WTC11 (cell line): ENCODE measurements around the gene CRYGN. TPM values are rescaled to one million over a fixed set of nuclear protein-coding genes. Genes with fewer than 3 reads are reported as not detected.

Experiments used
- ATAC-seq: fragments of 200-7000 bp; cut with Tn5 transposase; 2 replicates; pipeline ENCODE4 v1.10.0; 2021; ENCODE audit warnings: mild to moderate bottlenecking, moderate library complexity
- CTCF ChIA-PET: fragments of 300-600 bp; sonication (Branson Sonifier 250); formaldehyde crosslinking; loops from one replicate; lab custom pipeline; 2021; ENCODE audit warnings: antibody characterized with exemption; lab: Charles Lee
- POLR2A ChIA-PET: fragments of 350-600 bp; sonication (Branson Sonifier 250); formaldehyde crosslinking; loops from one replicate; lab custom pipeline; 2021; ENCODE audit warnings: antibody characterized with exemption; lab: Charles Lee
- DNase-seq: peaks from one replicate; pipeline ENCODE4 v3.0.0; 2021; ENCODE audit warnings: low spot score
- H3K27ac Mint-ChIP-seq: 2 replicates; pipeline ENCODE4 v1.8.0; 2021; ENCODE audit warnings: mixed read lengths
- H3K27me3 Mint-ChIP-seq: 2 replicates; pipeline ENCODE4 v1.8.0; 2021; ENCODE audit warnings: low read depth, mild to moderate bottlenecking, moderate library complexity, mixed read lengths
- H3K36me3 Mint-ChIP-seq: 2 replicates; pipeline ENCODE4 v1.8.0; 2021; ENCODE audit warnings: mixed read lengths
- H3K4me1 Mint-ChIP-seq: 2 replicates; pipeline ENCODE4 v1.8.0; 2022; ENCODE audit warnings: mixed read lengths
- H3K4me3 Mint-ChIP-seq: 2 replicates; pipeline ENCODE4 v1.8.0; 2021; ENCODE audit warnings: mild to moderate bottlenecking, moderate library complexity, mixed read lengths
- H3K9me3 Mint-ChIP-seq: 2 replicates; pipeline ENCODE4 v1.8.0; 2021; ENCODE audit warnings: mixed read lengths
- ESRRA ChIP-seq: sonication (generic); formaldehyde crosslinking; IDR thresholded peaks from 2 replicates; pipeline ENCODE4 v1.8.1; 2022; ENCODE audit warnings: mild to moderate bottlenecking, missing genetic modification reagents, borderline replicate concordance
- NFE2L1 ChIP-seq: sonication (generic); formaldehyde crosslinking; IDR thresholded peaks from 2 replicates; pipeline ENCODE4 v1.8.1; 2023; ENCODE audit warnings: missing genetic modification reagents
- NR3C1 ChIP-seq: sonication (generic); formaldehyde crosslinking; conservative IDR thresholded peaks from 2 replicates; pipeline ENCODE4 v1.8.1; 2023; ENCODE audit warnings: low read depth, mild to moderate bottlenecking, missing genetic modification reagents
- OVOL2 ChIP-seq: fragments of 250-450 bp; sonication (Bioruptor Pico); IDR thresholded peaks from 2 replicates; pipeline ENCODE4 v1.9.0; 2021; ENCODE audit warnings: mild to moderate bottlenecking, borderline replicate concordance
- RELA ChIP-seq: sonication (generic); formaldehyde crosslinking; IDR thresholded peaks from 2 replicates; pipeline ENCODE4 v1.8.1; 2022; ENCODE audit warnings: missing genetic modification reagents, mild to moderate bottlenecking, borderline replicate concordance
- RORB ChIP-seq: fragments of 250-450 bp; sonication (Bioruptor Pico); IDR thresholded peaks from 2 replicates; pipeline ENCODE4 v1.9.0; 2021; ENCODE audit warnings: mild to moderate bottlenecking
- SMAD3 ChIP-seq: sonication (generic); formaldehyde crosslinking; IDR thresholded peaks from 2 replicates; pipeline ENCODE4 v1.8.0; 2022; ENCODE audit warnings: missing genetic modification reagents, mild to moderate bottlenecking, borderline replicate concordance
- TEAD4 ChIP-seq: sonication (generic); formaldehyde crosslinking; IDR thresholded peaks from 2 replicates; pipeline ENCODE4 v1.8.0; 2022; ENCODE audit warnings: mild to moderate bottlenecking, missing genetic modification reagents
- ZNF416 ChIP-seq: fragments of 250-450 bp; sonication (Bioruptor Pico); IDR thresholded peaks from 2 replicates; pipeline ENCODE4 v1.9.0; 2021; ENCODE audit warnings: mild to moderate bottlenecking, inconsistent platforms
- ZNF671 ChIP-seq: fragments of 250-450 bp; sonication (Bioruptor Pico); IDR thresholded peaks from 2 replicates; pipeline ENCODE4 v1.8.0; 2021; ENCODE audit warnings: mild to moderate bottlenecking
- total RNA-seq: library from RNA; stranded (reverse); gene quantifications from 3 replicates; pipeline ENCODE4 v1.2.3, GENCODE V29; 2021
- TF ChIP-seq, protein P1 (sequence below): sonication (generic); formaldehyde crosslinking; IDR thresholded peaks from 2 replicates; pipeline ENCODE4 v1.8.0; 2022; ENCODE audit warnings: mild to moderate bottlenecking, missing genetic modification reagents
- TF ChIP-seq, protein P2 (sequence below): fragments of 250-450 bp; sonication (Bioruptor Pico); conservative IDR thresholded peaks from 2 replicates; pipeline ENCODE4 v1.9.0; 2021; ENCODE audit warnings: mild to moderate bottlenecking
- TF ChIP-seq, protein P3 (sequence below): fragments of 200-600 bp; IDR thresholded peaks from 2 replicates; pipeline ENCODE4 v1.8.0; 2022; ENCODE audit warnings: antibody characterized with exemption
- TF ChIP-seq, protein P4 (sequence below): sonication (generic); formaldehyde crosslinking; IDR thresholded peaks from 2 replicates; pipeline ENCODE4 v1.8.1; 2022; ENCODE audit warnings: missing genetic modification reagents, borderline replicate concordance
- TF ChIP-seq, protein P5 (sequence below): sonication (generic); formaldehyde crosslinking; conservative IDR thresholded peaks from 2 replicates; pipeline ENCODE4 v1.8.1; 2022; ENCODE audit warnings: mild to moderate bottlenecking, missing genetic modification reagents
- TF ChIP-seq, protein P6 (sequence below): sonication (generic); formaldehyde crosslinking; IDR thresholded peaks from 2 replicates; pipeline ENCODE4 v1.8.0; 2022; ENCODE audit warnings: mild to moderate bottlenecking, missing genetic modification reagents
- TF ChIP-seq, protein P7 (sequence below): sonication (generic); formaldehyde crosslinking; IDR thresholded peaks from 2 replicates; pipeline ENCODE4 v1.8.1; 2022; ENCODE audit warnings: mild to moderate bottlenecking, moderate library complexity, missing genetic modification reagents
- TF ChIP-seq, protein P8 (sequence below): sonication (generic); formaldehyde crosslinking; IDR thresholded peaks from 2 replicates; pipeline ENCODE4 v1.8.0; 2022; ENCODE audit warnings: missing genetic modification reagents

CRYGN gene
- total RNA-seq, 1 experiment from 2014 or later = 1.5 TPM

DNA sequence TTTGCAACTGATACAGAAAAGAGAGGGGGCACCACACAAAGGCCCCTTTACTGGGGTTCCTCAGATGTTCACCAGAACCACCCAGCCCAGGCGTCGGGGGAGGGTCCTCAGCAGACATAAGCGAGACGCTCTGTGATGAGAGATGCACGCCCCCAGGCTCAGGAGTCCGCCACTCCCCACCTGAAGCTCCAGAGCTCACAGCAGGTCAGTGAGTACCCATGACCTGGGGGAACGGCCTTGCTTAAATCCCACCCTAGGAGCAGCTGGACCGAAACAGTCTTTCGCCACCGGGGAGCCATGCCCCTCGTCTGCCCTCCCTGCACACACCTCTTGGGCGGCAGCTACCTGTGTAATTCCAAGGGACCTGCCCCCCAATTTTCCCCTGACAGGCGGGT, 2.8 kb downstream of the CRYGN start:
- Mint-ChIP-seq H3K4me1 (peaks cover 30% of the 10 kb centered on the region), H3K36me3 (no peaks in the 10 kb centered on the region), H3K27me3 (peaks cover 8% of the 10 kb centered on the region), H3K27ac (no peak overlapping the region), H3K9me3 (no peaks in the 10 kb centered on the region), H3K4me3 (no peak overlapping the region)
- POLR2A ChIA-PET = no interaction called here
- DNase-seq (no peak), ATAC-seq (no peak)
- TF ChIP-seq, protein P1, sequence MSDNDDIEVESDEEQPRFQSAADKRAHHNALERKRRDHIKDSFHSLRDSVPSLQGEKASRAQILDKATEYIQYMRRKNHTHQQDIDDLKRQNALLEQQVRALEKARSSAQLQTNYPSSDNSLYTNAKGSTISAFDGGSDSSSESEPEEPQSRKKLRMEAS (CRISPR knock-in tag) = no peak
- TF ChIP-seq ESRRA (CRISPR knock-in tag) (no peak), ZNF671 (CRISPR knock-in tag) (no peak), OVOL2 (no peak), RELA (CRISPR knock-in tag) (no peak)
- CTCF ChIA-PET = interaction anchor here (0.6 to 2.6 kb wide), 4 partner anchors 11 to 322 kb away, joined by 5 to 12 read pairs (median 7); partner anchors contain the start of gene WDR86

DNA sequence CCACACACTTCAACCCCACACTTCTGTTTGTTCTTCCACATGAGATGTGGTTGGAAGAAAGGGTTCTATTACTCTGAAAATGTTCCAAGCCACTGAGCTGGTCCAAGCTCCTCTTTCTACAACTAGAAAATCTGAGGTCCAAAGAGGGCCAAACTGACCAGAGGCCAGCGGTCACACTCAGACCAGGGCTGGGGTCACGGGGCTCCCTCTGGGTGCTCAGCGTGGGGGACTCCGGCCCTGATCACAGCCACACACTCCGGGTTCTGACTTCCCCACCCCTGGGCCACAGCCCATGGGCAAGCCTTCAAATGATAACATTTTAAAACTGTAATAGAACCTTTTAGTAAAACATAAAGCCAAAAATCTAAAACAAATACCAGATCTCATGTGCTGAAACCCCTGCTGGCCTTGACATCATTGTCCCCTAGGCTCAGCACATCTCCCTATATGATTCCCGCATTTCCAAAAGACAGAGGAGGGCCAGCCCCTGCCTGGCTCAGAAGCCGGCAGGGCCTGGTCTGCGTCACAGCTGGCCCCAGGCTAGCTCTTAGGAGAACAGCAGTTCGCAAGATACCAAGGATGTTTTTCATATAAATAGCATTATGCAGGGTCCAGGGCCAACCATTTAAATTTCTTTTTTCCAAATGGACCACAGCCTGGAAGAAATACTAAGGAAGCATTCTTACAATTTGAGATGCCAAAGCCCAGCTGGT, 3.3 kb downstream of the CRYGN start:
- ATAC-seq = no peak
- Mint-ChIP-seq H3K9me3 (no peaks in the 10 kb centered on the region), H3K4me1 (peaks cover 26% of the 10 kb centered on the region), H3K36me3 (no peaks in the 10 kb centered on the region), H3K27ac (no peak overlapping the region)
- POLR2A ChIA-PET = no interaction called here
- TF ChIP-seq TEAD4 = no peak
- TF ChIP-seq, protein P2, sequence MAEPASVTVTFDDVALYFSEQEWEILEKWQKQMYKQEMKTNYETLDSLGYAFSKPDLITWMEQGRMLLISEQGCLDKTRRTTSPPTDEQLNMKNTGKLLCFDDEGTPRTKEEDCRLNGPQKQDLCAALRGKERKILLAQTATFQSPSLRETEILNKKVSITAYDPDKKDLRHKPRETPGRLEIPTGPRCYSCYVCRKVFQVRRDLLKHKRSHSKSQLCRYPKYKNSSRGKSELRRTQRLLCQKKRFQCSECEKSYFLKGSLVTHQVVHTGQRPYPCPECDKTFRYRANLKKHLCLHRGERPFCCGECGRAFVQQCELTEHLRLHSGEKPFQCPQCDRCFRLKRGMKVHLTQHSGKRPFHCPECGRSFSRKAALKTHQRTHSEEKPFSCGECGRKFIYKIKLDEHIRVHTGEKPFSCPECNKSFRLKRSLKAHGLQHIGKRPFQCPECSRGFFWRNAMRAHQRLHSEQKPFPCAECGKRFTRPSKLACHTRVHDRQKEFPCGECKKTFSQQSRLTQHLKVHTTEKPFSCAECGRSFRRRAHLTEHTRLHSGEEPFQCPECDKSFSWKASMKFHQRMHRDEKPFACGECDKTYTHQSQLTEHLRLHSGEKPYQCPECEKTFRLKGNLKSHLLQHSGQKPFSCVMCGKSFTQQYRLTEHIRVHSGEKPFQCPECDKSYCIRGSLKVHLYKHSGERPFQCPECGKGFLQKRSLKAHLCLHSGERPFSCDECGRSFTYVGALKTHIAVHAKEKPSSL (CRISPR knock-in tag) = no peak
- TF ChIP-seq, all 79 proteins: peak for 0
- Mint-ChIP-seq H3K4me3 (no peak overlapping the region), H3K27me3 (peaks cover 8% of the 10 kb centered on the region)
- no peak for DNase-seq
- CTCF ChIA-PET = interaction anchor here (1.3 to 2.6 kb wide), 3 partner anchors 12 to 322 kb away, joined by 5 to 12 read pairs (median 8); partner anchors contain the start of gene WDR86

DNA sequence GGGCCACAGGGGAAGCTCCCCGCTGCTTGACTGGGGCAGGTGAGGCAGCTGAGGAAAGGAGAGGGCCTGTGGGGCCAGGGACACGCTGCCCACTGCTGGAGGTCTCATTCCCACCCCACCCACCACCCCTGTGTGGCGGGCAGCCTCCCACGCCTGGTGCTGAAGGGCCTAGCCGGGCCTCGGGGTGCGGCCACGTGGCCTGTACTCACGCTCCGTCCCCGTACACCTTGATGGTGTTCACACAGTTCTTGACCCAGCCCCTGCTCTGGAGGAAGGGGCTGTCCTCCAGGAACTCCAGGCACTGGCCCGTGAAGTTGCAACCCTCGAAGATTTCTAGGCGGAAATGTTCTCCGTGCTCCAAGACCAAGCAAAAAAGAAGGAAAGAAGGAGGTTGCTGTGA, 4.0 kb downstream of the CRYGN start:
- Mint-ChIP-seq H3K27me3 (peaks cover 8% of the 10 kb centered on the region), H3K9me3 (no peaks in the 10 kb centered on the region), H3K27ac (no peak overlapping the region), H3K4me3 (no peak overlapping the region), H3K4me1 (peaks cover 19% of the 10 kb centered on the region), H3K36me3 (no peaks in the 10 kb centered on the region)
- POLR2A ChIA-PET = no interaction called here
- DNase-seq (no peak), ATAC-seq (no peak)
- CTCF ChIA-PET = no interaction called here
- no peak for TF ChIP-seq TEAD4
- TF ChIP-seq, protein P3, sequence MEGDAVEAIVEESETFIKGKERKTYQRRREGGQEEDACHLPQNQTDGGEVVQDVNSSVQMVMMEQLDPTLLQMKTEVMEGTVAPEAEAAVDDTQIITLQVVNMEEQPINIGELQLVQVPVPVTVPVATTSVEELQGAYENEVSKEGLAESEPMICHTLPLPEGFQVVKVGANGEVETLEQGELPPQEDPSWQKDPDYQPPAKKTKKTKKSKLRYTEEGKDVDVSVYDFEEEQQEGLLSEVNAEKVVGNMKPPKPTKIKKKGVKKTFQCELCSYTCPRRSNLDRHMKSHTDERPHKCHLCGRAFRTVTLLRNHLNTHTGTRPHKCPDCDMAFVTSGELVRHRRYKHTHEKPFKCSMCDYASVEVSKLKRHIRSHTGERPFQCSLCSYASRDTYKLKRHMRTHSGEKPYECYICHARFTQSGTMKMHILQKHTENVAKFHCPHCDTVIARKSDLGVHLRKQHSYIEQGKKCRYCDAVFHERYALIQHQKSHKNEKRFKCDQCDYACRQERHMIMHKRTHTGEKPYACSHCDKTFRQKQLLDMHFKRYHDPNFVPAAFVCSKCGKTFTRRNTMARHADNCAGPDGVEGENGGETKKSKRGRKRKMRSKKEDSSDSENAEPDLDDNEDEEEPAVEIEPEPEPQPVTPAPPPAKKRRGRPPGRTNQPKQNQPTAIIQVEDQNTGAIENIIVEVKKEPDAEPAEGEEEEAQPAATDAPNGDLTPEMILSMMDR = no peak
- TF ChIP-seq, protein P4, sequence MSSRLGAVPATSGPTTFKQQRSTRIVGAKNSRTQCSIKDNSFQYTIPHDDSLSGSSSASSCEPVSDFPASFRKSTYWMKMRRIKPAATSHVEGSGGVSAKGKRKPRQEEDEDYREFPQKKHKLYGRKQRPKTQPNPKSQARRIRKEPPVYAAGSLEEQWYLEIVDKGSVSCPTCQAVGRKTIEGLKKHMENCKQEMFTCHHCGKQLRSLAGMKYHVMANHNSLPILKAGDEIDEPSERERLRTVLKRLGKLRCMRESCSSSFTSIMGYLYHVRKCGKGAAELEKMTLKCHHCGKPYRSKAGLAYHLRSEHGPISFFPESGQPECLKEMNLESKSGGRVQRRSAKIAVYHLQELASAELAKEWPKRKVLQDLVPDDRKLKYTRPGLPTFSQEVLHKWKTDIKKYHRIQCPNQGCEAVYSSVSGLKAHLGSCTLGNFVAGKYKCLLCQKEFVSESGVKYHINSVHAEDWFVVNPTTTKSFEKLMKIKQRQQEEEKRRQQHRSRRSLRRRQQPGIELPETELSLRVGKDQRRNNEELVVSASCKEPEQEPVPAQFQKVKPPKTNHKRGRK (CRISPR knock-in tag) = no peak
- TF ChIP-seq RORB = no peak
- TF ChIP-seq, protein P5, sequence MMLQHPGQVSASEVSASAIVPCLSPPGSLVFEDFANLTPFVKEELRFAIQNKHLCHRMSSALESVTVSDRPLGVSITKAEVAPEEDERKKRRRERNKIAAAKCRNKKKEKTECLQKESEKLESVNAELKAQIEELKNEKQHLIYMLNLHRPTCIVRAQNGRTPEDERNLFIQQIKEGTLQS (CRISPR knock-in tag) = no peak
- TF ChIP-seq NFE2L1 (CRISPR knock-in tag) = no peak
- TF ChIP-seq SMAD3 = no peak
- no peak for TF ChIP-seq NR3C1 (CRISPR knock-in tag)
- TF ChIP-seq, protein P6, sequence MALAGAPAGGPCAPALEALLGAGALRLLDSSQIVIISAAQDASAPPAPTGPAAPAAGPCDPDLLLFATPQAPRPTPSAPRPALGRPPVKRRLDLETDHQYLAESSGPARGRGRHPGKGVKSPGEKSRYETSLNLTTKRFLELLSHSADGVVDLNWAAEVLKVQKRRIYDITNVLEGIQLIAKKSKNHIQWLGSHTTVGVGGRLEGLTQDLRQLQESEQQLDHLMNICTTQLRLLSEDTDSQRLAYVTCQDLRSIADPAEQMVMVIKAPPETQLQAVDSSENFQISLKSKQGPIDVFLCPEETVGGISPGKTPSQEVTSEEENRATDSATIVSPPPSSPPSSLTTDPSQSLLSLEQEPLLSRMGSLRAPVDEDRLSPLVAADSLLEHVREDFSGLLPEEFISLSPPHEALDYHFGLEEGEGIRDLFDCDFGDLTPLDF (CRISPR knock-in tag) = no peak
- TF ChIP-seq, protein P7, sequence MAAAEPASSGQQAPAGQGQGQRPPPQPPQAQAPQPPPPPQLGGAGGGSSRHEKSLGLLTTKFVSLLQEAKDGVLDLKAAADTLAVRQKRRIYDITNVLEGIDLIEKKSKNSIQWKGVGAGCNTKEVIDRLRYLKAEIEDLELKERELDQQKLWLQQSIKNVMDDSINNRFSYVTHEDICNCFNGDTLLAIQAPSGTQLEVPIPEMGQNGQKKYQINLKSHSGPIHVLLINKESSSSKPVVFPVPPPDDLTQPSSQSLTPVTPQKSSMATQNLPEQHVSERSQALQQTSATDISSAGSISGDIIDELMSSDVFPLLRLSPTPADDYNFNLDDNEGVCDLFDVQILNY (CRISPR knock-in tag) = no peak
- TF ChIP-seq, protein P8, sequence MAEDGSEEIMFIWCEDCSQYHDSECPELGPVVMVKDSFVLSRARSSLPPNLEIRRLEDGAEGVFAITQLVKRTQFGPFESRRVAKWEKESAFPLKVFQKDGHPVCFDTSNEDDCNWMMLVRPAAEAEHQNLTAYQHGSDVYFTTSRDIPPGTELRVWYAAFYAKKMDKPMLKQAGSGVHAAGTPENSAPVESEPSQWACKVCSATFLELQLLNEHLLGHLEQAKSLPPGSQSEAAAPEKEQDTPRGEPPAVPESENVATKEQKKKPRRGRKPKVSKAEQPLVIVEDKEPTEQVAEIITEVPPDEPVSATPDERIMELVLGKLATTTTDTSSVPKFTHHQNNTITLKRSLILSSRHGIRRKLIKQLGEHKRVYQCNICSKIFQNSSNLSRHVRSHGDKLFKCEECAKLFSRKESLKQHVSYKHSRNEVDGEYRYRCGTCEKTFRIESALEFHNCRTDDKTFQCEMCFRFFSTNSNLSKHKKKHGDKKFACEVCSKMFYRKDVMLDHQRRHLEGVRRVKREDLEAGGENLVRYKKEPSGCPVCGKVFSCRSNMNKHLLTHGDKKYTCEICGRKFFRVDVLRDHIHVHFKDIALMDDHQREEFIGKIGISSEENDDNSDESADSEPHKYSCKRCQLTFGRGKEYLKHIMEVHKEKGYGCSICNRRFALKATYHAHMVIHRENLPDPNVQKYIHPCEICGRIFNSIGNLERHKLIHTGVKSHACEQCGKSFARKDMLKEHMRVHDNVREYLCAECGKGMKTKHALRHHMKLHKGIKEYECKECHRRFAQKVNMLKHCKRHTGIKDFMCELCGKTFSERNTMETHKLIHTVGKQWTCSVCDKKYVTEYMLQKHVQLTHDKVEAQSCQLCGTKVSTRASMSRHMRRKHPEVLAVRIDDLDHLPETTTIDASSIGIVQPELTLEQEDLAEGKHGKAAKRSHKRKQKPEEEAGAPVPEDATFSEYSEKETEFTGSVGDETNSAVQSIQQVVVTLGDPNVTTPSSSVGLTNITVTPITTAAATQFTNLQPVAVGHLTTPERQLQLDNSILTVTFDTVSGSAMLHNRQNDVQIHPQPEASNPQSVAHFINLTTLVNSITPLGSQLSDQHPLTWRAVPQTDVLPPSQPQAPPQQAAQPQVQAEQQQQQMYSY = no peak
- TF ChIP-seq ZNF416 = no peak
